OCI-LY7 (cell line): ENCODE data around the gene TSPAN5.

Experiments
- EZH2phosphoT487 ChIP-seq: fragments of 200-600 bp; sonication (generic); IDR thresholded peaks from 2 replicates; pipeline ENCODE4 v1.6.1; 2018; ENCODE audit warnings: low read depth, borderline replicate concordance, mild to moderate bottlenecking, mixed run types, antibody characterized with exemption, low read length, moderate library complexity, mixed read lengths
- TF ChIP-seq, protein P1 (sequence below): fragments of 200-600 bp; sonication (generic); conservative IDR thresholded peaks from 2 replicates; pipeline ENCODE4 v1.5.1; 2014; ENCODE audit warnings: mild to moderate bottlenecking, antibody characterized with exemption, low read length, moderate library complexity, mixed read lengths

DNA sequence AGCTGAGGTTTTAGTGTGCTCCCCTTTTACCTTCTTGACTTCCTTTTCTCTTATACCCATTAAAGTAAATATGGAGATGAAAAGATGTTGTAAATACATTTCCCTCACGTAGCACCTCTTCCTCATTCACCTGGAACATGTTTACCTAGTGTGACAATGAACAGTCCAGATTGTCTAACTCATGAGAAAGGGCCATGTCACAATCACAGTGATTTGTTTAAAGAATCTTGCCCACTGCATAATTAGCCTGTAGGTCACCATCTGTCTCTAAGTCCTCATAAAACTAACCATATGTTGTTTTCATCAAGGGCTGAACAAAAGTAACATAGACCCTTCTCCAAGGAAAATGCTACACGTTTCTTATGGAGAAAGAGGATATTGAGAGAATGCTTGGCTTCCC is 85.7 kb downstream of the TSPAN5 start:
- TF ChIP-seq, protein P1, sequence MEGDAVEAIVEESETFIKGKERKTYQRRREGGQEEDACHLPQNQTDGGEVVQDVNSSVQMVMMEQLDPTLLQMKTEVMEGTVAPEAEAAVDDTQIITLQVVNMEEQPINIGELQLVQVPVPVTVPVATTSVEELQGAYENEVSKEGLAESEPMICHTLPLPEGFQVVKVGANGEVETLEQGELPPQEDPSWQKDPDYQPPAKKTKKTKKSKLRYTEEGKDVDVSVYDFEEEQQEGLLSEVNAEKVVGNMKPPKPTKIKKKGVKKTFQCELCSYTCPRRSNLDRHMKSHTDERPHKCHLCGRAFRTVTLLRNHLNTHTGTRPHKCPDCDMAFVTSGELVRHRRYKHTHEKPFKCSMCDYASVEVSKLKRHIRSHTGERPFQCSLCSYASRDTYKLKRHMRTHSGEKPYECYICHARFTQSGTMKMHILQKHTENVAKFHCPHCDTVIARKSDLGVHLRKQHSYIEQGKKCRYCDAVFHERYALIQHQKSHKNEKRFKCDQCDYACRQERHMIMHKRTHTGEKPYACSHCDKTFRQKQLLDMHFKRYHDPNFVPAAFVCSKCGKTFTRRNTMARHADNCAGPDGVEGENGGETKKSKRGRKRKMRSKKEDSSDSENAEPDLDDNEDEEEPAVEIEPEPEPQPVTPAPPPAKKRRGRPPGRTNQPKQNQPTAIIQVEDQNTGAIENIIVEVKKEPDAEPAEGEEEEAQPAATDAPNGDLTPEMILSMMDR = no peak
- no peak for TF ChIP-seq EZH2phosphoT487
